AG09309 (cell line): Measurements from ENCODE around the gene ARL15.
"Not testable (repeated sequence)": the region's sequence is repeated elsewhere in the genome, so short reads cannot be mapped to it uniquely, and the experiment has no call there.

Source experiments
- DNase-seq: peaks from one replicate; pipeline ENCODE4 v3.0.0-alpha.2; 2010; ENCODE audit warnings: low read depth
- H3K4me3 ChIP-seq: 2 replicates; pipeline ENCODE4 v1.5.1; 2011; ENCODE audit warnings: mild to moderate bottlenecking, low read depth, low read length, moderate library complexity; ENCODE audit not compliant: control insufficient read depth
- CTCF ChIP-seq: IDR thresholded peaks from 2 replicates; pipeline ENCODE4 v1.5.1; 2011; ENCODE audit warnings: mild to moderate bottlenecking, low read depth, low read length, inconsistent platforms; ENCODE audit not compliant: insufficient read depth, control insufficient read depth; ENCODE audit errors: missing control alignments

Gene ARL15

GRCh38 chr5:53984971-53985370 is 325.4 kb downstream of the ARL15 start:
- no peak overlapping the region for H3K4me3 ChIP-seq
- no peak for DNase-seq
- TF ChIP-seq CTCF: no peak

- no peak for TF ChIP-seq CTCF
- peak; percentile 60 for DNase-seq
- no peak overlapping the region for H3K4me3 ChIP-seq
Measured at GRCh38 chr5:53983568-53984460, 326.6 kb downstream of the ARL15 start.

GRCh38 chr5:53982319-53982718 is 328.1 kb downstream of the ARL15 start:
- not testable (repeated sequence) for H3K4me3 ChIP-seq, DNase-seq

GRCh38 chr5:53980061-53980460 is 330.3 kb downstream of the ARL15 start:
- no peak for TF ChIP-seq CTCF
- H3K4me3 ChIP-seq: no peak overlapping the region
- DNase-seq: no peak

GRCh38 chr5:53974021-53974420 is 336.4 kb downstream of the ARL15 start:
- no peak for TF ChIP-seq CTCF
- DNase-seq: no peak

GRCh38 chr5:53972314-53972713 is 338.1 kb downstream of the ARL15 start:
- no peak for TF ChIP-seq CTCF
- H3K4me3 ChIP-seq: no peak overlapping the region
- no peak for DNase-seq

More at GRCh38 chr5:53974021-53974420, 336.4 kb downstream of the ARL15 start:
- no peak overlapping the region for H3K4me3 ChIP-seq

GRCh38 chr5:53971551-53971950 is 338.8 kb downstream of the ARL15 start:
- no peak for TF ChIP-seq CTCF
- no peak overlapping the region for H3K4me3 ChIP-seq
- no peak for DNase-seq
